ENCODE results near the gene UBAC2.

The UBAC2 gene

DNA sequence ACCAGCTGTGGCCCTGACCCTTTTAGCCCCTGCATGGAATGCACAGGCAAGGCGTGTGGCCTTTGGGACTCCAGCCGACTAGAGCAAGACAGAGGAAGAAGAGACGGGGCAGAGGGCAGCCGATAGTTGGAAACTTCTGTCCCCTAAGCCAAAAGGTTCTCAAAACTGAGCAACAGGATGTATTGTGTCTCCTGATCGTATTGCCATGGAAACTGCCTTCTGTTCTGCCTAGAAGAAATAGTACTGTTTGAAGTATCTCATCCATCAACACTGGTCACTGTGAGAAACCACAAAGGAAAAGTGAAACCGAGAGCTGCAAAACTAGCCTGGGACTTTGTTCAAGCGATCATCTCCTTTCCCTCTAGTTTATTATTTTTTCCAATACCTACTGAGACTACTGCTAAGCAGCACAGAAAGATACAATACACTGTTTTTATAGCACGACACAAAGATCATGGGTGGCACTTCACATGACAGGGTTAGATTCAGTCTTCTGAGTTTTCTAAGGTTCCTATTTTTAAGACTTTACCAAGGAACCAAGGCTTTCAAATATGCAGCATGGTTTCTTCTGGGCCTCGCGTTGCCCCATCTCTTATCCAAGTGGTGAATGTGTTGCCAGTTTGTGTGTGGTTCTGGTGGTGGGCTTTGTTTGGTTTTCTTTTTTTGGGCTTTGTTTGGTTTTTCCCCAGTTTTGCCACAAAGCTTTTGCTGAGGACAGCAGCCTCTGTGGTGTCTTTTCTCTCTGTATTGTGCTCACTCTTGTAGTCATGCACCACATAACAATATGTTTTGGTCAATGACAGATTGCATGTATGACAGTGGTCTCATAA, 155.8 kb downstream of the UBAC2 start:
- peaks cover 30 to 39% of the 10 kb centered on the region in 2 donors for H3K36me3 ChIP-seq (ENCODE audit: control insufficient read depth in 2 of 2, insufficient read depth in 2 of 2, low read length in 2 of 2)
- H3K4me1 ChIP-seq (ENCODE audit: control insufficient read depth in 2 of 2, insufficient read depth in 2 of 2, low read length in 2 of 2), result peaks cover 16 to 17% of the 10 kb centered on the region in 2 donors
- H3K27ac ChIP-seq (ENCODE audit: low read depth in 2 of 2, low read length in 2 of 2), result peak overlapping the region; percentile 84 to 87
- H3K4me3 ChIP-seq (ENCODE audit: low read length in 2 of 2), result peak overlapping the region; percentile 42 to 52
- peak overlapping the region in 1 of 2 donors; percentile 53 for H3K9ac ChIP-seq (ENCODE audit: low read depth in 1 of 2, low read length in 2 of 2)
- no peaks in the 10 kb centered on the region for H3K27me3 ChIP-seq (ENCODE audit: control insufficient read depth in 2 of 2, insufficient read depth in 2 of 2, low read length in 2 of 2)
- H3K9me3 ChIP-seq (ENCODE audit: control insufficient read depth in 2 of 2, low read length in 2 of 2), result no peaks in the 10 kb centered on the region

DNA sequence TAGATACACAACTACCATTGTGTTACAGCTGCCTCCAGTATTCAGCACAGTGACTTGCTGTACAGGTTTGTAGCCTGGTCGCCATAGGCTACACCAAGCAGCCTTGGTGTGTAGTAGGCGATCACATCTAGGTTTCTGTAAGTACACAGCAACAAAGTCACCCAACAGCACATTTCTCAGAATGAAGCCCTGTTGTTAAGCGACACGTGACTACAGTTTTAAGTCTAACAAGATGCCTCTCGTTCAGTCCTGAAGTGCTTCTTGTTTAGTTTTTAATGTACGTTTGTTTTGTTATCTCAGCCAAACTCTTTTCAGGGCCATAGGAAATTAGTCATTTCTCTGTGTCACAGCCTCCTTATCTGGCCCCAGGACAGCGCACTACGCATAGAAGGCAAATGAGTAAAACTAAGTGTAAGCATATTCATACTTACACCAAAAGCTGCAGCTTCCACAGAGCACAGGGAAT, 156.5 kb downstream of the UBAC2 start:
- no peaks in the 10 kb centered on the region for H3K27me3 ChIP-seq (ENCODE audit: control insufficient read depth in 2 of 2, insufficient read depth in 2 of 2, low read length in 2 of 2)
- peaks cover 16 to 17% of the 10 kb centered on the region in 2 donors for H3K4me1 ChIP-seq (ENCODE audit: control insufficient read depth in 2 of 2, insufficient read depth in 2 of 2, low read length in 2 of 2)
- H3K36me3 ChIP-seq (ENCODE audit: control insufficient read depth in 2 of 2, insufficient read depth in 2 of 2, low read length in 2 of 2), result peaks cover 31 to 36% of the 10 kb centered on the region in 2 donors
- no peaks in the 10 kb centered on the region for H3K9me3 ChIP-seq (ENCODE audit: control insufficient read depth in 2 of 2, low read length in 2 of 2)
- H3K9ac ChIP-seq (ENCODE audit: low read depth in 1 of 2, low read length in 2 of 2), result peak overlapping the region in 1 of 2 donors; percentile 37
- H3K4me3 ChIP-seq (ENCODE audit: low read length in 2 of 2), result peak overlapping the region in 1 of 2 donors; percentile 5
- peak overlapping the region; percentile 84 to 87 for H3K27ac ChIP-seq (ENCODE audit: low read depth in 2 of 2, low read length in 2 of 2)

DNA sequence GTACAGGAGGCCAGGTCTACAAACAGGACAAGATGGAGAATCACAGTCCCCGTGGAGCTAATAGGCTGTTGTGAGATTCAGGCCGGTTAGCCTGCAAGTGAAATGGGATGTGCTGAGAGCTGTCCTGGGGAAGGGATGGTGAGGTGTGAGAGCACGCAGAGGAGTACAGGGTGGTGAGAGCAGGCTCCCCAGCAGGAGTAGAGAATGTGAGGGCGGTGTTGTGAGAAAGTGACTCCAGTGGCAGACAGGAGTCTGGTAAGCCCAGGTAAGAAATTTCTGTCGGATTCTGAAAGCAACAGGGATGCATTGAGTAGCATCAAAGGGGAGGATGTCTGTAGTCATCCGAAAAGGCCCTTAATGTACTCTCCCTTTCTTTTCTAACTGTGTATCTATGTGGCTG, 157.3 kb downstream of the UBAC2 start:
- Histone ChIP-seq H3K36me3 (ENCODE audit: control insufficient read depth in 2 of 2, insufficient read depth in 2 of 2, low read length in 2 of 2) (peaks cover 25 to 29% of the 10 kb centered on the region in 2 donors), H3K9ac (ENCODE audit: low read depth in 1 of 2, low read length in 2 of 2) (no peak overlapping the region), H3K27ac (ENCODE audit: low read depth in 2 of 2, low read length in 2 of 2) (peak overlapping the region; percentile 84 to 87), H3K27me3 (ENCODE audit: control insufficient read depth in 2 of 2, insufficient read depth in 2 of 2, low read length in 2 of 2) (no peaks in the 10 kb centered on the region), H3K4me3 (ENCODE audit: low read length in 2 of 2) (no peak overlapping the region), H3K9me3 (ENCODE audit: control insufficient read depth in 2 of 2, low read length in 2 of 2) (no peaks in the 10 kb centered on the region), H3K4me1 (ENCODE audit: control insufficient read depth in 2 of 2, insufficient read depth in 2 of 2, low read length in 2 of 2) (peaks cover 16 to 17% of the 10 kb centered on the region in 2 donors)

DNA sequence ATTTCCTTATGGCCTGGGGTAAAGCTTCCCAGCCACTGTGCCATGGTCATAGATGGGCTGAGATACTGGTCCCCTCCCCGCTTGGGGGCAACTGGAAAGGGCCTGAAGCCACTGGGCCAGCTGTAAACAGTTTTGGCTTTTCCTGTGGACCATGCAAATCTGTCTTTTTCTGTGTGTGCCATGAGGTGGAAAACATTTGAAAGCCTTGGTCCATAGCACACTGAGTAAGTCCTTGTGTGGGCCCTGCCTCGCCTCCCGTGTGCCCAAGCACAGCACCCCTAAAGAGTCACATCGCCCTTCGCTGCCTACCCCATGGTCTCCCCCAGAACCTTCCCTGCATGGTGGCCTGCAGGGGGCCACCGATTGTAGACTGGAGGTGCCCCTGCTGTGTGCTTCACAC, 158.9 kb downstream of the UBAC2 start:
- Histone ChIP-seq H3K9ac (ENCODE audit: low read depth in 1 of 2, low read length in 2 of 2) (no peak overlapping the region), H3K27me3 (ENCODE audit: control insufficient read depth in 2 of 2, insufficient read depth in 2 of 2, low read length in 2 of 2) (no peaks in the 10 kb centered on the region), H3K9me3 (ENCODE audit: control insufficient read depth in 2 of 2, low read length in 2 of 2) (no peaks in the 10 kb centered on the region), H3K4me3 (ENCODE audit: low read length in 2 of 2) (no peak overlapping the region), H3K4me1 (ENCODE audit: control insufficient read depth in 2 of 2, insufficient read depth in 2 of 2, low read length in 2 of 2) (peaks cover 16 to 17% of the 10 kb centered on the region in 2 donors), H3K27ac (ENCODE audit: low read depth in 2 of 2, low read length in 2 of 2) (no peak overlapping the region), H3K36me3 (ENCODE audit: control insufficient read depth in 2 of 2, insufficient read depth in 2 of 2, low read length in 2 of 2) (peaks cover 22 to 29% of the 10 kb centered on the region in 2 donors)

DNA sequence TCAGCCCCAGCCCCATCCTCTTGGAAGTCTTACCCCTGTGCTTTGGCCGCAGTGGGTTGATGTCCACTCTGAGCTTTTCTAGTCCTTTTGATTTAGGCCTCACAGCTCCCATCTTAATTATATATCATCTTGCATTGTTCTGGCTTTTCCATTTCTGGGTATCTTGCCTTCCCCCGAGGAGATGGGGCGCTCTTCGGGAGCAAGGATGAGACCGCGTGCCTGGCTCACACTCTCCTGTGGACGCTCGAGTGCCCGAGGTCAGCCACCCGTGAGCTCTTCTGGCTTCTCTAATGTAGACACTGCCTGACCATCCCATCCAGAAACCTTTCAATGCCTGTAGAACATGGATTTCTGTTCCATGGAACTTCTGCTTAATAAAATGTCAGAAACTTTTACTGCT, 160.0 kb downstream of the UBAC2 start:
- no peak overlapping the region for H3K9ac ChIP-seq (ENCODE audit: low read depth in 1 of 2, low read length in 2 of 2)
- H3K4me3 ChIP-seq (ENCODE audit: low read length in 2 of 2), result no peak overlapping the region
- H3K9me3 ChIP-seq (ENCODE audit: control insufficient read depth in 2 of 2, low read length in 2 of 2), result no peaks in the 10 kb centered on the region
- H3K27ac ChIP-seq (ENCODE audit: low read depth in 2 of 2, low read length in 2 of 2), result peak overlapping the region; percentile 44 to 56
- no peaks in the 10 kb centered on the region for H3K27me3 ChIP-seq (ENCODE audit: control insufficient read depth in 2 of 2, insufficient read depth in 2 of 2, low read length in 2 of 2)
- peaks cover 18 to 19% of the 10 kb centered on the region in 2 donors for H3K36me3 ChIP-seq (ENCODE audit: control insufficient read depth in 2 of 2, insufficient read depth in 2 of 2, low read length in 2 of 2)
- peaks cover 7 to 14% of the 10 kb centered on the region in 2 donors for H3K4me1 ChIP-seq (ENCODE audit: control insufficient read depth in 2 of 2, insufficient read depth in 2 of 2, low read length in 2 of 2)

DNA sequence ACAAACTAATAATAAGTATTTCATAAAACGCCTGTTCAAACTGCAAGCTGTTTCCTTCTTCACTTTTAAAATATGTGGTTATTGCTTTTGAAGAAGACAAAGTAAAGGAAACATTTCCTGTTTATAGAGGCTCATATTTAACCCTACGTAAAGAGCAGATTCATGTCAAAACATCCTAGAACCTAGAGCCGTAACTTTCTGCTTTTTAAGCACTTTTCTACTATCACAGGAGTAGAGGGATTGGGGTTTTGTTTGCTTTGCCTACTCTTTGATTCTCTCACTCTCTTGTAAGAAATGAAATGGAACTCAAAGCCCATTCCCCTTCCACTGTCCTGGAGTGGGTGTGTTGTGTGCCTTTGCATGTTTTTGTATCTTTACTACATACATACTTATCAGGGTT, 160.5 kb downstream of the UBAC2 start:
- H3K9ac ChIP-seq (ENCODE audit: low read depth in 1 of 2, low read length in 2 of 2), result no peak overlapping the region
- H3K4me3 ChIP-seq (ENCODE audit: low read length in 2 of 2), result no peak overlapping the region
- H3K27me3 ChIP-seq (ENCODE audit: control insufficient read depth in 2 of 2, insufficient read depth in 2 of 2, low read length in 2 of 2), result no peaks in the 10 kb centered on the region
- H3K27ac ChIP-seq (ENCODE audit: low read depth in 2 of 2, low read length in 2 of 2), result peak overlapping the region; percentile 19 to 61
- peaks cover 14 to 17% of the 10 kb centered on the region in 2 donors for H3K36me3 ChIP-seq (ENCODE audit: control insufficient read depth in 2 of 2, insufficient read depth in 2 of 2, low read length in 2 of 2)
- peaks cover 3 to 9% of the 10 kb centered on the region in 2 donors for H3K4me1 ChIP-seq (ENCODE audit: control insufficient read depth in 2 of 2, insufficient read depth in 2 of 2, low read length in 2 of 2)
- no peaks in the 10 kb centered on the region for H3K9me3 ChIP-seq (ENCODE audit: control insufficient read depth in 2 of 2, low read length in 2 of 2)

DNA sequence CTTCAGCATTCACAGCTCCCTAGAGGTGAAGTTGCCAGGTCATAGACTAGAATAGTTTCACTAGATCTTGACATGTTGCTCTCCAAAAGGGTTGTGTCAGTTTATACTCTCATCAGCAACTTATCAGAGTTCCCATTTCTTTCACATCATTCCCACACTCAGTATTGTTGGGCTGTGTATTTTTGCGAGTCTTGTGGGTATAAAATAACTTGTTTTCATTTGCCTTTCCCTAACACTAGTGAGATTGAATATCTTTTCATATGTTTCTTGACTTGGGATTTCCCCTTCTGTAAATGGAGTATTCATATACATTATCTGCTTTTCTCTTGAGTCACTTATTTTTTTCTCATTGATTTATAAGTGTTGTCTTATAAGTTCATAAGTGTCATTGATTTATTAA, 161.7 kb downstream of the UBAC2 start:
- Histone ChIP-seq H3K27me3 (ENCODE audit: control insufficient read depth in 2 of 2, insufficient read depth in 2 of 2, low read length in 2 of 2) (no peaks in the 10 kb centered on the region), H3K4me3 (ENCODE audit: low read length in 2 of 2) (no peak overlapping the region), H3K9me3 (ENCODE audit: control insufficient read depth in 2 of 2, low read length in 2 of 2) (no peaks in the 10 kb centered on the region), H3K4me1 (ENCODE audit: control insufficient read depth in 2 of 2, insufficient read depth in 2 of 2, low read length in 2 of 2) (peaks cover 0 to 4% of the 10 kb centered on the region in 2 donors), H3K27ac (ENCODE audit: low read depth in 2 of 2, low read length in 2 of 2) (peak overlapping the region in 1 of 2 donors; percentile 26), H3K9ac (ENCODE audit: low read depth in 1 of 2, low read length in 2 of 2) (no peak overlapping the region), H3K36me3 (ENCODE audit: control insufficient read depth in 2 of 2, insufficient read depth in 2 of 2, low read length in 2 of 2) (peaks cover 7 to 12% of the 10 kb centered on the region in 2 donors)

DNA sequence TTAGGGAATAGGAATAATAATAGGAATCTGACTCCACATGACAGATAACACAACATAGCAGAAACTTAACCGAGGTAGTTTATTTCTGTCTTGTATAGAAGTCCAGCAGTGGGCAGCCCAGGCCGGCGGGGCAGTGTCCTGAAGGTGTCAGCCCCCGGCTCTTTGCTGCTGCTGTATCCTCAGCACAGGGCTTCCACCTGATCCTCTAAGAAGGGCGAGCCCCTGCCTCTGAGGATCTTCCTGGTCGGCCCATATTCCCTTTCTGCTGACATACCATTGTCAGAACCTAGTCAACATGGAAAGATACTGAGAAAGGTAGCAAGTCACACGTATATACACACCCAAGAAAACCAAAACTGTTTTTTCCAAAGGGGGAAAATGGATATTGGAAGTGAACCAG, 162.7 kb downstream of the UBAC2 start:
- H3K9ac ChIP-seq (ENCODE audit: low read depth in 1 of 2, low read length in 2 of 2), result no peak overlapping the region
- no peaks in the 10 kb centered on the region for H3K27me3 ChIP-seq (ENCODE audit: control insufficient read depth in 2 of 2, insufficient read depth in 2 of 2, low read length in 2 of 2)
- no peak overlapping the region for H3K27ac ChIP-seq (ENCODE audit: low read depth in 2 of 2, low read length in 2 of 2)
- H3K9me3 ChIP-seq (ENCODE audit: control insufficient read depth in 2 of 2, low read length in 2 of 2), result no peaks in the 10 kb centered on the region
- peaks cover 5 to 9% of the 10 kb centered on the region in 2 donors for H3K36me3 ChIP-seq (ENCODE audit: control insufficient read depth in 2 of 2, insufficient read depth in 2 of 2, low read length in 2 of 2)
- no peak overlapping the region for H3K4me3 ChIP-seq (ENCODE audit: low read length in 2 of 2)
- H3K4me1 ChIP-seq (ENCODE audit: control insufficient read depth in 2 of 2, insufficient read depth in 2 of 2, low read length in 2 of 2), result peaks cover 0 to 5% of the 10 kb centered on the region in 2 donors

DNA sequence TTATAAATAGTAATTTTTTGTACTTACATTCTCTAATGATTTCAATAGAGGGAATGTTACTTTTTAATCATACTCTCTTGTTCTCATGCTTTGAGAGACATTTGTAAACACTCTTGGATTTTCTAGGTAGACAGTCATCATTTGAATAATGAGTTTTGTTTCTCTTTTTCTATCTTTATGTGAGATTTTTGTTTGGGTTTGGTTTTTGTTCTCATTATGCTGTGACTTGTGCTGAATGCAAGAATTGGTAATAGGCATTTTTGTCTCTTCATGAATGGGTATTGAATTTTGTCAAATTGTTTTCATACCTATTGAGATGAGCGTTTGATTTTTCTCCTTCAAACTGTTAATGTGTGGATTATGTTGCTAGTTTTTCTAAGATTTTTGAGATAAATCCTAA, 163.3 kb downstream of the UBAC2 start:
- H3K27me3 ChIP-seq (ENCODE audit: control insufficient read depth in 2 of 2, insufficient read depth in 2 of 2, low read length in 2 of 2), result no peaks in the 10 kb centered on the region
- no peak overlapping the region for H3K9ac ChIP-seq (ENCODE audit: low read depth in 1 of 2, low read length in 2 of 2)
- no peak overlapping the region for H3K27ac ChIP-seq (ENCODE audit: low read depth in 2 of 2, low read length in 2 of 2)
- H3K9me3 ChIP-seq (ENCODE audit: control insufficient read depth in 2 of 2, low read length in 2 of 2), result no peaks in the 10 kb centered on the region
- H3K36me3 ChIP-seq (ENCODE audit: control insufficient read depth in 2 of 2, insufficient read depth in 2 of 2, low read length in 2 of 2), result peaks cover 8 to 9% of the 10 kb centered on the region in 2 donors
- peaks cover 0 to 9% of the 10 kb centered on the region in 2 donors for H3K4me1 ChIP-seq (ENCODE audit: control insufficient read depth in 2 of 2, insufficient read depth in 2 of 2, low read length in 2 of 2)
- no peak overlapping the region for H3K4me3 ChIP-seq (ENCODE audit: low read length in 2 of 2)
